SK-N-SH treated with all-trans-retinoic acid at 6 μM for 48 hours (cell line): Measurements from ENCODE around the gene KLF3.

ENCODE experiments used
- ARNTL ChIP-seq: fragments of 450-650 bp; formaldehyde crosslinking; IDR thresholded peaks from 2 replicates; pipeline ENCODE4 v1.5.0; 2020; ENCODE audit warnings: low read depth, mild to moderate bottlenecking, moderate library complexity, borderline replicate concordance
- CREB5 ChIP-seq: fragments of 250-450 bp; sonication (Bioruptor Pico); IDR thresholded peaks from 2 replicates; pipeline ENCODE4 v1.5.1; 2020; ENCODE audit warnings: low read depth, mild to moderate bottlenecking, moderate library complexity
- ESRRG ChIP-seq: fragments of 250-450 bp; sonication (Bioruptor Pico); IDR thresholded peaks from 2 replicates; pipeline ENCODE4 v1.6.1; 2021; ENCODE audit warnings: mild to moderate bottlenecking
- PPARA ChIP-seq: fragments of 250-450 bp; sonication (Bioruptor Pico); IDR thresholded peaks from 2 replicates; pipeline ENCODE4 v1.5.0; 2020; ENCODE audit warnings: mild to moderate bottlenecking, borderline replicate concordance
- RARB ChIP-seq: fragments of 250-450 bp; sonication (Bioruptor Pico); IDR thresholded peaks from 2 replicates; pipeline ENCODE4 v1.8.0; 2021; ENCODE audit warnings: mild to moderate bottlenecking, moderate library complexity
- SNAI2 ChIP-seq: fragments of 250-450 bp; sonication (Bioruptor Pico); IDR thresholded peaks from 2 replicates; pipeline ENCODE4 v1.5.0; 2020; ENCODE audit warnings: mild to moderate bottlenecking, moderate library complexity
- ZC3H10 ChIP-seq: fragments of 250-450 bp; sonication (Bioruptor Pico); IDR thresholded peaks from 2 replicates; pipeline ENCODE4 v1.5.1; 2021; ENCODE audit warnings: mild to moderate bottlenecking, moderate library complexity
- ZFP30 ChIP-seq: fragments of 450-650 bp; formaldehyde crosslinking; IDR thresholded peaks from 2 replicates; pipeline ENCODE4 v1.5.0; 2022; ENCODE audit warnings: mild to moderate bottlenecking, moderate library complexity
- ZNF8 ChIP-seq: fragments of 450-650 bp; formaldehyde crosslinking; IDR thresholded peaks from 2 replicates; pipeline ENCODE4 v1.5.0; 2020; ENCODE audit warnings: mild to moderate bottlenecking, moderate library complexity
- TF ChIP-seq, protein P1 (sequence below): fragments of 250-450 bp; sonication (Bioruptor Pico); IDR thresholded peaks from 2 replicates; pipeline ENCODE4 v1.8.0; 2020; ENCODE audit warnings: mild to moderate bottlenecking, moderate library complexity, borderline replicate concordance

DNA sequence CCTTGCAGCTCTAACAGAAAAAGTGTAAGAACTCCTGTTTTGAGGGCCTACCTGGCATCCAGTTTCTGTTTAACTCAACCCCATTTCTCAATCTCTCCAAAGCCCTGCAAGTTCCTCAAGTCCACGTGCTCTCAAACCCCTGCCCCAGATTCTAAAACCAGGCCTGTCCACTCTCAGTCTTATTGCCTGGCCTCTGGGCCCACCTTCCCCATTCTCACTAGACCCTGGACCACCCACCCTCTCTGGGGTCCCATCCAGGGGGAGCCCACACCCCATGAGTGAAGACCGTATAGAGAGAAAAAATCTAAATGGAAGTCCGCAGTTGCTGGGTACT is 60.4 kb downstream of the KLF3 start:
- TF ChIP-seq ZFP30 (CRISPR knock-in tag): no peak
- no peak for TF ChIP-seq PPARA
- no peak for TF ChIP-seq ZNF8 (CRISPR knock-in tag)
- TF ChIP-seq CREB5 (CRISPR knock-in tag): no peak
- TF ChIP-seq, protein P1, sequence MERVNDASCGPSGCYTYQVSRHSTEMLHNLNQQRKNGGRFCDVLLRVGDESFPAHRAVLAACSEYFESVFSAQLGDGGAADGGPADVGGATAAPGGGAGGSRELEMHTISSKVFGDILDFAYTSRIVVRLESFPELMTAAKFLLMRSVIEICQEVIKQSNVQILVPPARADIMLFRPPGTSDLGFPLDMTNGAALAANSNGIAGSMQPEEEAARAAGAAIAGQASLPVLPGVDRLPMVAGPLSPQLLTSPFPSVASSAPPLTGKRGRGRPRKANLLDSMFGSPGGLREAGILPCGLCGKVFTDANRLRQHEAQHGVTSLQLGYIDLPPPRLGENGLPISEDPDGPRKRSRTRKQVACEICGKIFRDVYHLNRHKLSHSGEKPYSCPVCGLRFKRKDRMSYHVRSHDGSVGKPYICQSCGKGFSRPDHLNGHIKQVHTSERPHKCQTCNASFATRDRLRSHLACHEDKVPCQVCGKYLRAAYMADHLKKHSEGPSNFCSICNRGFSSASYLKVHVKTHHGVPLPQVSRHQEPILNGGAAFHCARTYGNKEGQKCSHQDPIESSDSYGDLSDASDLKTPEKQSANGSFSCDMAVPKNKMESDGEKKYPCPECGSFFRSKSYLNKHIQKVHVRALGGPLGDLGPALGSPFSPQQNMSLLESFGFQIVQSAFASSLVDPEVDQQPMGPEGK (CRISPR knock-in tag): no peak
- no peak for TF ChIP-seq ARNTL (CRISPR knock-in tag)
- no peak for TF ChIP-seq RARB (CRISPR knock-in tag)
- TF ChIP-seq ZC3H10 (CRISPR knock-in tag): no peak
- no peak for TF ChIP-seq ESRRG
- TF ChIP-seq SNAI2 (CRISPR knock-in tag): no peak
